ENCODE data around the gene VPS9D1. TPM values are rescaled to one million over a fixed set of nuclear protein-coding genes. Genes with fewer than 3 reads are reported as not detected.

Gene VPS9D1
- total and polyA plus RNA-seq, 10 of the 15 experiments (the other 5 are each of a cell fraction or from before 2014, with no cell fraction given): 0.65 to 4.2 (median 1.1) TPM

DNA sequence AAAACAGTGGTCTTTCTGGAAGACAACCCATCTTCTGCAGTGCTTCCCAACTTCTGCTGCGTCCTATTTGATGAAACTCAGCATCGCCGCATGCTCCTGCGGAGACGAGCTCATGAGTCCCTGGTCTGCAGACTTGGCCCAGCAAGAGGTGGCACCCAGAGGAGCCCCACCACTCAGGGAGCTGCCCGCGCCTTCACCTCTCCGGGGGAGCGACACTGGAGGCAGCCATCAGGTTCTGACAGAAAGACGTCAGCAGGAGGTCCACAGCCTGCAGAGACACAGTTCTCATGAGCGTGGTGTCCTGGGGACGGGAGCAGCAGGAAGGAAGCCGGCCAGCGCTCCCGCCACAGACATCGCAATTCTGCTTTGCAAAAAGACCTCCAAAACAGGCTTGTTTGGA lies 49.7 kb upstream of the VPS9D1 start:
- H2AFZ ChIP-seq (ENCODE audit: control insufficient read depth, low read depth, low read length): no peak overlapping the region
- no peak overlapping the region for H3K9ac ChIP-seq (ENCODE audit: control insufficient read depth, insufficient read depth, low read length)
- H3K4me3 ChIP-seq: no peak overlapping the region
- no TSS peak for BruUV-seq (replicated peaks)
- H3K27me3 ChIP-seq (replicated peaks in 1 of 2; ENCODE audit: control insufficient read depth in 2 of 2, insufficient read depth in 2 of 2, low read length in 1 of 2): no peaks in the 10 kb centered on the region
- intact Hi-C loops (cut with micrococcal nuclease; ENCODE audit: unreplicated experiment) (no loop called here), in situ Hi-C loops (cut with MboI) (no loop called here)
- CTCF ChIA-PET: interaction anchor here (1.3 kb wide), 1 partner anchor 31 kb away, joined by 4 read pairs; no protein-coding TSS in a partner anchor
- H3K27ac ChIP-seq (ENCODE audit: control insufficient read depth, insufficient read depth): no peak overlapping the region
- peaks cover 10% of the 10 kb centered on the region for H3K4me1 ChIP-seq (ENCODE audit: control insufficient read depth, insufficient read depth, low read length)
- no peak for FAIRE-seq
- RAD21 ChIA-PET (ENCODE audit: unreplicated experiment): no interaction called here
- SMC1A ChIA-PET (ENCODE audit: uncharacterized antibody, unreplicated experiment): no interaction called here
- H3K36me3 ChIP-seq (ENCODE audit: control insufficient read depth in 2 of 2, insufficient read depth in 2 of 2, low read length in 1 of 2): peaks cover 25 to 33% of the 10 kb centered on the region in 2 experiments
- no peak overlapping the region for H3K4me2 ChIP-seq (ENCODE audit: control insufficient read depth, insufficient read depth)
- H4K20me1 ChIP-seq (ENCODE audit: control insufficient read depth, insufficient read depth): no peaks in the 10 kb centered on the region
- no peaks in the 10 kb centered on the region for H3K9me3 ChIP-seq (replicated peaks; ENCODE audit: control insufficient read depth, insufficient read depth, low read length)
- ATAC-seq: no peak
- 95% methylated on average over 16 of the region's 16 CpGs for WGBS (ENCODE audit: insufficient coverage, insufficient replicate concordance, low lambda C conversion rate, missing lambda C conversion rate)
- DNase-seq (ENCODE audit: low read depth, low spot score): no peak
- H3K79me2 ChIP-seq (ENCODE audit: control insufficient read depth, insufficient read depth, low read length): no peaks in the 10 kb centered on the region
- POLR2A ChIA-PET: no interaction called here
- TF ChIP-seq, protein P1, sequence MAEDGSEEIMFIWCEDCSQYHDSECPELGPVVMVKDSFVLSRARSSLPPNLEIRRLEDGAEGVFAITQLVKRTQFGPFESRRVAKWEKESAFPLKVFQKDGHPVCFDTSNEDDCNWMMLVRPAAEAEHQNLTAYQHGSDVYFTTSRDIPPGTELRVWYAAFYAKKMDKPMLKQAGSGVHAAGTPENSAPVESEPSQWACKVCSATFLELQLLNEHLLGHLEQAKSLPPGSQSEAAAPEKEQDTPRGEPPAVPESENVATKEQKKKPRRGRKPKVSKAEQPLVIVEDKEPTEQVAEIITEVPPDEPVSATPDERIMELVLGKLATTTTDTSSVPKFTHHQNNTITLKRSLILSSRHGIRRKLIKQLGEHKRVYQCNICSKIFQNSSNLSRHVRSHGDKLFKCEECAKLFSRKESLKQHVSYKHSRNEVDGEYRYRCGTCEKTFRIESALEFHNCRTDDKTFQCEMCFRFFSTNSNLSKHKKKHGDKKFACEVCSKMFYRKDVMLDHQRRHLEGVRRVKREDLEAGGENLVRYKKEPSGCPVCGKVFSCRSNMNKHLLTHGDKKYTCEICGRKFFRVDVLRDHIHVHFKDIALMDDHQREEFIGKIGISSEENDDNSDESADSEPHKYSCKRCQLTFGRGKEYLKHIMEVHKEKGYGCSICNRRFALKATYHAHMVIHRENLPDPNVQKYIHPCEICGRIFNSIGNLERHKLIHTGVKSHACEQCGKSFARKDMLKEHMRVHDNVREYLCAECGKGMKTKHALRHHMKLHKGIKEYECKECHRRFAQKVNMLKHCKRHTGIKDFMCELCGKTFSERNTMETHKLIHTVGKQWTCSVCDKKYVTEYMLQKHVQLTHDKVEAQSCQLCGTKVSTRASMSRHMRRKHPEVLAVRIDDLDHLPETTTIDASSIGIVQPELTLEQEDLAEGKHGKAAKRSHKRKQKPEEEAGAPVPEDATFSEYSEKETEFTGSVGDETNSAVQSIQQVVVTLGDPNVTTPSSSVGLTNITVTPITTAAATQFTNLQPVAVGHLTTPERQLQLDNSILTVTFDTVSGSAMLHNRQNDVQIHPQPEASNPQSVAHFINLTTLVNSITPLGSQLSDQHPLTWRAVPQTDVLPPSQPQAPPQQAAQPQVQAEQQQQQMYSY (CRISPR knock-in tag; IDR thresholded peaks at IDR 0.05): no peak
- TF ChIP-seq EP300 (IDR thresholded peaks at IDR 0.05; ENCODE audit: borderline replicate concordance in 1 of 2, control insufficient read depth in 1 of 2, low read depth in 2 of 2, low read length in 2 of 2): no peak
- TF ChIP-seq, protein P2, sequence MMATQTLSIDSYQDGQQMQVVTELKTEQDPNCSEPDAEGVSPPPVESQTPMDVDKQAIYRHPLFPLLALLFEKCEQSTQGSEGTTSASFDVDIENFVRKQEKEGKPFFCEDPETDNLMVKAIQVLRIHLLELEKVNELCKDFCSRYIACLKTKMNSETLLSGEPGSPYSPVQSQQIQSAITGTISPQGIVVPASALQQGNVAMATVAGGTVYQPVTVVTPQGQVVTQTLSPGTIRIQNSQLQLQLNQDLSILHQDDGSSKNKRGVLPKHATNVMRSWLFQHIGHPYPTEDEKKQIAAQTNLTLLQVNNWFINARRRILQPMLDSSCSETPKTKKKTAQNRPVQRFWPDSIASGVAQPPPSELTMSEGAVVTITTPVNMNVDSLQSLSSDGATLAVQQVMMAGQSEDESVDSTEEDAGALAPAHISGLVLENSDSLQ (IDR thresholded peaks at IDR 0.05): no peak
- TF ChIP-seq LARP7 (IDR thresholded peaks at IDR 0.05): no peak
- no peak for TF ChIP-seq CEBPB (IDR thresholded peaks at IDR 0.05; ENCODE audit: borderline replicate concordance in 1 of 2, low read depth in 2 of 2, low read length in 2 of 2)
- TF ChIP-seq NFYA (IDR thresholded peaks at IDR 0.05; ENCODE audit: borderline replicate concordance, low read depth, low read length): no peak
- no peak for TF ChIP-seq JUND (IDR thresholded peaks at IDR 0.05; ENCODE audit: low read depth, low read length)
- no peak for TF ChIP-seq EZH2 (IDR thresholded peaks at IDR 0.05; ENCODE audit: borderline replicate concordance, control insufficient read depth, low read depth, low read length)
- no peak for TF ChIP-seq POU2F2 (IDR thresholded peaks at IDR 0.05; ENCODE audit: borderline replicate concordance, low read depth, low read length)
- TF ChIP-seq MTA3 (IDR thresholded peaks at IDR 0.05; ENCODE audit: borderline replicate concordance, low read length): no peak
- TF ChIP-seq, protein P3, sequence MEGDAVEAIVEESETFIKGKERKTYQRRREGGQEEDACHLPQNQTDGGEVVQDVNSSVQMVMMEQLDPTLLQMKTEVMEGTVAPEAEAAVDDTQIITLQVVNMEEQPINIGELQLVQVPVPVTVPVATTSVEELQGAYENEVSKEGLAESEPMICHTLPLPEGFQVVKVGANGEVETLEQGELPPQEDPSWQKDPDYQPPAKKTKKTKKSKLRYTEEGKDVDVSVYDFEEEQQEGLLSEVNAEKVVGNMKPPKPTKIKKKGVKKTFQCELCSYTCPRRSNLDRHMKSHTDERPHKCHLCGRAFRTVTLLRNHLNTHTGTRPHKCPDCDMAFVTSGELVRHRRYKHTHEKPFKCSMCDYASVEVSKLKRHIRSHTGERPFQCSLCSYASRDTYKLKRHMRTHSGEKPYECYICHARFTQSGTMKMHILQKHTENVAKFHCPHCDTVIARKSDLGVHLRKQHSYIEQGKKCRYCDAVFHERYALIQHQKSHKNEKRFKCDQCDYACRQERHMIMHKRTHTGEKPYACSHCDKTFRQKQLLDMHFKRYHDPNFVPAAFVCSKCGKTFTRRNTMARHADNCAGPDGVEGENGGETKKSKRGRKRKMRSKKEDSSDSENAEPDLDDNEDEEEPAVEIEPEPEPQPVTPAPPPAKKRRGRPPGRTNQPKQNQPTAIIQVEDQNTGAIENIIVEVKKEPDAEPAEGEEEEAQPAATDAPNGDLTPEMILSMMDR (IDR thresholded peaks at IDR 0.05 in 2 of 3, conservative IDR thresholded peaks at IDR 0.05 in 1 of 3; ENCODE audit: control insufficient read depth in 2 of 3, extremely low read depth in 1 of 3, insufficient read depth in 1 of 3, low read depth in 3 of 3, low read length in 3 of 3): no peak
- TF ChIP-seq BHLHE40 (IDR thresholded peaks at IDR 0.05; ENCODE audit: borderline replicate concordance in 1 of 2, low read depth in 2 of 2, low read length in 1 of 2): no peak
- no peak for TF ChIP-seq NR2C2 (IDR thresholded peaks at IDR 0.05; ENCODE audit: borderline replicate concordance, control insufficient read depth, insufficient read length, low read depth)

Measured in GM12878 (cell line).